GOT3 (cell line): ENCODE results near the gene SLC28A1.

Experiments
- DNase-seq: peaks from one replicate; lab custom pipeline; 2025; ENCODE audit warnings: mixed read lengths; lab: John Stamatoyannopoulos, UW

SLC28A1 gene

DNA sequence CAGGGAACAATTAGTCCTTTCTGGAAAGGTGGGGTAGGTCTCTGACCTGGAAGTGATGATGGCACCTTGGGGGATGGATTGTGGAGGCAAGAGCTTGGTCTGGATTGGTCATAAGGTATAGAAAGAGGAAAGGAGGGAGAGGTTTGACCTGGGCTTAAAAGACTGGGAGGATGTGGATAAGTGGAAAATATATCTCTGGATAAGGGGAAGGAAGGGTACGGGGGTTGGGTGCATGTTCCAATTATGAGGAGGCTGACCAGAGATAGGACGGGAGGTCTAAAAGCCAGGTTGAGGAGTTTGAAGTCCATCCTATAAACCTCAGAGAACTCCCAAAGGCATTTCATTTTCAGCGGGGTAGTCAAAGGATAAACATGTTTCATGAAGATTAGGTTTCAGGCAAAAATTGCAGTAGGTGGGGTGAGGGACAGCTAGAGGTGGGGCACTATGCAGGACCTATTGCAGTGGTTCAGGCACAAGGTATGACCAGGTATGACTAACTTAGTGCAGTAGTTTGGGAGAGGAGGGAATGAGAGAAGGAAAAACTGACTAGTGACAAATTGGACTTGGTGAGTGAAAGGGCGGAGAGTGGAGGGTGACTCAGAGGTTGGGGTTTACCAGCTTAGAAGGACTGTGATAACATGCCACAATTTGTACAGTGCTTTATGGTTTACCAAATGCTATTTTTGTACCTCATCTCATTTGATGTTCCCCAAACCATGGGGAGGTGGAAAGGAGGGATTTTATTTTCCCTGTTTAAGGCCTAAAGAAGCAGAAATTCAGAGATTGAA is 107.9 kb downstream of the SLC28A1 start:
- no peak for DNase-seq
